Measurements from ENCODE around the gene SLC35G6.
"Not testable (repeated sequence)": the region's sequence is repeated elsewhere in the genome, so short reads cannot be mapped to it uniquely, and the experiment has no call there.

SLC35G6 gene

DNA sequence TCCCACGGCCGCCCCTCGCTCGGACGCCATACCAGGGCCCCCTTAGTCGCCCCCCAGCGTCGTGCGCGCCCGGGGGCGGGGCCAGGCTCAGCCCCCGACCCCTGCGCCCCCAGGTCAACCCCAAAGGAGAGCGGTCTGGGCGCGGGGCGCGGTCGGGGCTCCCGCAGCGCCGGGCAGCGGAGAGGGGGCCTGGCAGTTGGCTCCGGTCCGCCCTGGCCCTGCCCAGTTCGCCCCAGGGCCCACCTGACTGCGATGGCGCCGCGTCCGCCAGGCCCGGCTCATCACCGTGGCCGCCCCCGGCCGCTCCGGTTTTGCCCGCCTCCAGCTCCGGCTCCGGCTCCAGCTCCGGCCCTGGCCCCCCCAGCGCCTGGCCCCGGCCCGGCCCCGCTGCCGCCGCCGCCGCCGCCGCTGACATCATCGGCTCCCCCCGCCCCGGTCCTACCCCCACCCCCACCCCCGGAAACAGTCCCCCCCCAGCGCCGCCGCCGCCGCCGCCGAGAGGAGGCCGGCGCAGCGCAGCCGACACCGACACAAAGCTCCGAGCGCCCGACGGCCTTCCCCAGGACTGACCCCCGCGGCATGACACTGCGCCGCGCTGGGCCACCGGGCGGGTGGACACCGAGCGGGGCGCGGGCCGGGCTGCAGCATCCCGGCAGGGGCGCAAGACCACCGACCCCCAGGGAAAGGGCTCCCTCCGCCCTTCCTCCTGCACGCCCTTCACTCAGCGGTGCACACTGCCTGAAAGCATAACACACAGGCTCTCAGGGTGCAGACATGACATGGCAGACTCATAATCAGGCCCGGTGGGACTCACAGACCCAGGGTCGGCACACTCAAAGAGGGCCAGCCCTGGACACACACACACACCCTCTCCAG is 1.8 kb upstream of the SLC35G6 start, which contains the start of gene ZBTB4:
Gene ZBTB4 (minus strand): TSS at position 419 of the 876 bp plus-strand sequence. CDS start 12,830 bp downstream, outside the sequence.
- DNase-seq (ENCODE audit: low read depth) = no peak

DNA sequence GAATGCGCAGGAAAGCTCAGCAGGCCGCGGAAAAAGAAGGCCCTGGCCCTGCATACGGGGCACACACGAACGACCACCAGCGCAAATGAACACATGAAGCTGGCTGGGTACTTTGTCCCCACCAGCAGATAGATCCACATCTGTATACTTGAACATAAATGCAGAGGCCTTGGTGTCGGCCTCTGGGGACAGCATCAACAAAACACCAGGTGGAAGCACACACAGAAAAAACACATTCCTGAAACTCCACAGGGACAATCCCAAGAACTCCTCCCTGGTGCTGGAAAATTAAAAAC is 1.2 kb upstream of the SLC35G6 start:
- DNase-seq (ENCODE audit: low read depth) = no peak

DNA sequence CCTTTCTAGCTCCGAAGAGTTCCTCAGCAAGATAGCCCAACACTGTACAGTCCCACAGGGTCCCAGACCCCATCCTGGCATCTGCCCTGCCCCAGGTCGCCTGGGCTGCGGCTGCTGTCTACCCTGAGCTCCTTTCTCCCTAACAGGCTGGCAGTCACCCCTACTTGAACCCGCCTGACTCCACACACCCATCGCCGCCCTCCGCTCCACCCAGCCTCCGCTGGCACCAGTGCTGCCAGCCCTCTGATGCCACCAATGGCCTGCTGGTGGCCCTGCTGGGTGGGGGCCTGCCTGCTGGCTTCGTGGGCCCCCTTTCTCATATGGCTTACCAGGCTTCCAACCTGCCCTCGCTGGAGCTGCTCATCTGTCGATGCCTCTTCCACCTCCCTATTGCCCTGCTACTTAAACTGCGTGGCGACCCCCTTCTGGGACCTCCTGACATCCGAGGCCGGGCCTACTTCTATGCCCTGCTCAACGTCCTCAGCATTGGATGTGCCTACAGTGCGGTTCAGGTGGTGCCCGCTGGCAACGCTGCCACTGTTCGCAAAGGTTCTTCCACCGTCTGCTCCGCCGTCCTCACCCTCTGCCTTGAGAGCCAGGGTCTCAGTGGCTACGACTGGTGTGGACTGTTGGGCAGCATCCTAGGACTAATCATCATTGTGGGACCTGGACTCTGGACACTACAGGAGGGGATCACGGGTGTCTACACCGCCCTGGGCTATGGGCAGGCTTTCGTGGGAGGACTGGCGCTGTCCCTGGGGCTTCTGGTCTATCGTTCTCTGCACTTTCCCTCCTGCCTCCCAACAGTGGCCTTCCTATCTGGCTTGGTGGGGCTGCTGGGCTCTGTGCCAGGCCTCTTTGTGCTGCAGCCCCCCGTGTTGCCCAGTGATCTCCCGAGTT is 846 bp downstream of the SLC35G6 start:
- not testable (repeated sequence) for DNase-seq (ENCODE audit: low read depth)

DNA sequence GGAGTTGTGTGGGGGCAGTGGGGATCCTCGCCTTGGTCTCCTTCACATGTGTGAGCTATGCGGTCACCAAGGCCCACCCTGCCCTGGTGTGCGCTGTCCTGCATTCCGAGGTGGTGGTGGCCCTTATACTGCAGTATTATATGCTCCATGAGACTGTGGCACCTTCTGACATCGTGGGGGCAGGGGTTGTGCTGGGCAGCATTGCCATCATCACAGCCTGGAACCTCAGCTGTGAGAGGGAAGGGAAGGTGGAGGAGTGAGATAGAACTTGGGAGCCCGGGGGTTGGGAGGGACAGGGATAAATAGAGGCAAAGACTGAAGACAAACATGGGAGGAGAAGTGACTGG is 1.5 kb downstream of the SLC35G6 start:
- not testable (repeated sequence) for DNase-seq (ENCODE audit: low read depth)

DNA sequence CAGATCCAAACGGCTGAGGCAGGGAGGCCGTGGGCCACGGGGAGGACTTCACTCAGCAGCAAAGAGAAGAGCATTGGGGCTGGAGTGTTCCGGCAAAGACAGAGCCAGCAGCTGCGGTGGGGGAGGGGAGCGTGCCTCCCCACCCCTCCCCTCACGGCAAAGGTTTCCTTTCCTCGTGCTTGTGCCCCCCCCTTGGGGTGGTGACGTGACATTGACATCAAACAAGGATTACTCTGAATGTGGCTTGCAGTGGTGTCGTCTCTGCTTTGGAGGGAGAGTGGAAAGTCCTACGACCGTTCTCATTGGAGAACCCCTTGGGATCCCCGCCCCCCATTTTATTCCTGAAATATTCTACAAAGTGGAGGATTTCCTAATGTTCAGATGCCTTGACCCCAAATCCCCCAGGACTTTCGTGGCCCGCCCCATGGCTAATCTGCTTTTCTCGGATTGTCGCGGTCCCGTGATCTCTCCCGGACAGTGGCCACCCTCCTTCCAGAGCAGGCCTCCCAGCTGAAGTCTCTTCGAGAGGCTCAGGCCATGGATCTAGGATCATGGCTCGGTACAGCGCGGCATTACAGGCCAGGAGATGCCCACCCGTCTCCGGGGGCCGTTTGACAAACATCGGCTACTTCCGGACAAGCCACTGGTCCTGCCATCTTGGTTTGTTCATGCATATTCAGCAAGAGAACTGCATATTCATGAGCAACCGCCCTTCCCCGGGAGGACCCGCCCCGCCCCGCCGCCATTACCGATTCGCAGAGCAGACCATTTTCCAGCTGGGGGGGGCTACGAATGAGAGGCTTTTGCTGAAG is 2.2 kb downstream of the SLC35G6 start:
- peak; percentile 80 for DNase-seq (ENCODE audit: low read depth)

DNA sequence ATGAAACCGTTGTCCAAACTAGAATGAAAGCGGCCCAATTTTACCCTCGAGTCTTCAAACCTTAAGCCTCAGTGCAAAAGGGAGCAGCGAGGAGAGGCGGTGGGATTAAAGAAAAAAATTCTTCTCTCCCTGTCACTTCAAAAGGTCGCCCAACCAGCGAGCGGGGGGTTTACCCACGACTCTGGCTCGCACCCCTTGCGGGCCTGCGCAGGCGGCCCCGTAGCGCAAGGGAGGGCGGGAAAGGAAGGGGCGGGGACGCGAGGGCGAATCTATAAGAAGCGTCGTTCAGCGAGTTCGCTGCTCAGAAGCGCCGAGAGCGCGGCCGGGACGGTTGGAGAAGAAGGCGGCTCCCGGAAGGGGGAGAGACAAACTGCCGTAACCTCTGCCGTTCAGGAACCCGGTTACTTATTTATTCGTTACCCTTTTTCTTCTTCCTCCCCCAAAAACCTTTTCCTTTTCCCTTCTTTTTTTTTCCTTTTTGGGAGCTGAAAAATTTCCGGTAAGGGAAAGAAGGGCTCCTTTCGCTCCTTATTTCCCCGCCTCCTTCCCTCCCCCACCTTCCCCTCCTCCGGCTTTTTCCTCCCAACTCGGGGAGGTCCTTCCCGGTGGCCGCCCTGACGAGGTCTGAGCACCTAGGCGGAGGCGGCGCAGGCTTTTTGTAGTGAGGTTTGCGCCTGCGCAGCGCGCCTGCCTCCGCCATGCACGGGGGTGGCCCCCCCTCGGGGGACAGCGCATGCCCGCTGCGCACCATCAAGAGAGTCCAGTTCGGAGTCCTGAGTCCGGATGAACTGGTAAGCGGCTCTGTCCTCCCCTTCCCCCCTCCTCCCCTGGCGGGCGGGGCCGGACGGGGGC is 3.0 kb downstream of the SLC35G6 start, which contains the start of gene POLR2A:
Gene POLR2A (plus strand): TSS at position 300 of the 852 bp plus-strand sequence.
- peak; percentile 95 for DNase-seq (ENCODE audit: low read depth)

DNA sequence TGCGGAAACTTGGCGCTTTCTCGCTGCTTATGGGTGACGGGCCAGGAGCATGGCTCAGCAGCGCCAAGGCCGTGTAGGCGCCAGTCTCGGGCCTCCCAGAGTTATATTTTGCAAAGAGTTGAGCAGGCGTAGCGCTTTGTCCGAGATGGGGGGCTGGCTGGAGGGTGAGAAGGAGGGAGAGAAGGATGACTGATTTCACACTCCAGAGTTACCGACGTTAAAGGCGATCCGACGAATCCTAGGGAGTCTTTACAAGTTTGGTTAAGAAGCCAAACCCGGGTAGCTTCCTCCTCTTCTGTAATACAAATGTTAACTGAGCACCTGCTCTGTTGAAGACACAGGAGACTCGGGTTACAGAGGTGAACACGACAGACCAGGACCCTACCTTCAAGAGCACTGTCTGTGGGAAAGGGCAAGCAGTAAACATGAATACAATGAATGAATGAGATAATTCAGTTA is 3.7 kb downstream of the SLC35G6 start:
- no peak for DNase-seq (ENCODE audit: low read depth)

DNA sequence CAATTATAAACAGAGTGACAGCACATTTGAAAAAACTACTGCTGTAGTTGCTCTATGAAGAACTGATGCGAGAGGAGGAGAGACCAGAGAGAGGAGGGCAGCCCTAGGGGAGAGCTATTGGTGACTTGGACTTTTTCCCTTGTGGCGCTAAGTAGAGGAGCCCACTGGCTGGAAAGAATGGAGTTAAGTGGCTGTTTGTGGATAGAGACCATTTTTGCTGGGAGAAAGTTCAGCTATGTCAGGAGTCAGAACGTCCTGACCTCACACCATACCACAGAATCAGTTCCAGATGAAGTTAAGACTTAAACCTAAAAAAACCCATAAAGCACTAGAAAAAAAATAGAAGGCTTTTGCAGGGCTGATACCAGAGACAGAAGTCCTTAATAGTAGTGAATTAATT is 4.9 kb downstream of the SLC35G6 start:
- DNase-seq (ENCODE audit: low read depth) = no peak

DNA sequence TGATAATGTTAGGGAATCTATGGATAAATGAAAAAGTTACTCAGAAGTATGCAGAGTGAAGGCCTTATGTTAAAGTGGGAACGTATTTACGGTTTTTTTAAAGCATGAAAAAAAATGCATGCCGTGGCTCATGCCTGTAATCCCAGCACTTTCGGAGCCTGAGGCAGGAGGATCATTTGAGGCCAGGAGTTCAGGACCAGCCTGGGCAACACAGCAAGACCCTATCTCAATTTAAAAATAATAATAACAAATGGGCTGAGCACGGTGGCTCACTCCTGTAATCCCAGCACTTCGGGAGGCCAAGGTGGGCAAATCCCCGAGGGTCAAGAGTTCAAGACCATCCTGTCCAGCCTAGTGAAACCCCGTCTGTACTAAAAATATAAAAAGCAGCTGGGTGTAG is 8.9 kb downstream of the SLC35G6 start:
- DNase-seq (ENCODE audit: low read depth) = no peak

DNA sequence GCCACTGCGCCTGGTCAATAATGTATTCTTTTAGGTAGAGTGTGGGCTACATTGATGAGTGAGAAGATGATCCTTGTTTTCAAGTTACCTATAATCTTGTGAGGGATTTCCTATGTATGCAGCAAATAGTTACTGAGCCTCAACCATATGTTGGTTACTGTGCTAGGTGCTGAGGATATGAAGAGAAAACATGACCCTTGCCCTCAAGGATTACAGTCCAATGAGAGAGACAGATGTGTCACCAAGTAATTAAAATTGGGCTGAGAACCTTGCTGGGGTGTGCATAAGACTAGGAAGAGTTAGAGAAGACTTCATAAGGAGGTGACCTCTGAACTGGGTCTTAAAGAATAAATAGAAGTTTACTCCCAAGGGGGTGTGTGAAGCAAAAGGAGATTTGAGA is 10.3 kb downstream of the SLC35G6 start:
- DNase-seq (ENCODE audit: low read depth) = no peak

DNA sequence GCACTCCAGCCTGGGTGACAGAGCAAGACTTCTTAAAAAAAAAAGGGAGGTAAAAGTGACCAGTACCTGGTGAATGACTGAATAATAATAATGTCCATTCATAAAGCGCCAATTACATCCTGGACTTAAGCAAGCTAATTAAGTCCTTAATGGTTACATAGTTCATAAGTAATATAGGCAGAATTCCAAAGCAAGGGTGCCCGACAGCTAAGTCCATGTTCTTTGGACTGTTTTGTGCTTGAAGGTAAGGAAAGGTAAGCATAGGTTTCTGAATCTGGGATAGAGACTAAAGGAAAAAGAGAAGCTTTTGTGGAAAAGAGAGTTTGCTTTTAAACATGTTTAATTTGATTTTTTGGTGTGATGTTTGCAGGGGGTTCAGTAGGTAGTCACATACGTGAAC is 12.7 kb downstream of the SLC35G6 start:
- DNase-seq (ENCODE audit: low read depth) = no peak

DNA sequence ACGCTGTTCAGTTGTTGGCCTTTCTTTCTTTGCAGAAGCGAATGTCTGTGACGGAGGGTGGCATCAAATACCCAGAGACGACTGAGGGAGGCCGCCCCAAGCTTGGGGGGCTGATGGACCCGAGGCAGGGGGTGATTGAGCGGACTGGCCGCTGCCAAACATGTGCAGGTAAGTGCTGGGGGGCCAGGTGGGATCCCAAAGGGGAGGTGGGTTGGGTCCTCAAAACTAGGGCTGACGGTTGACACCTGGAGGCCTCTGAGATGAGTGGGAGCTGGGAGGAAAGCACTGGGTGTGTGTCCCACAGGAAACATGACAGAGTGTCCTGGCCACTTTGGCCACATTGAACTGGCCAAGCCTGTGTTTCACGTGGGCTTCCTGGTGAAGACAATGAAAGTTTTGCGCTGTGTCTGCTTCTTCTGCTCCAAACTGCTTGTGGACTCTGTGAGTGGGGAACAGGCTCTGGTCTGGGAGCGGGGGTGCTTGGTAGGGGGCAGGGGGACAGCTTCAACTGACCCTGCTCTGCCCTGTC is 14.7 kb downstream of the SLC35G6 start:
- no peak for DNase-seq (ENCODE audit: low read depth)

DNA sequence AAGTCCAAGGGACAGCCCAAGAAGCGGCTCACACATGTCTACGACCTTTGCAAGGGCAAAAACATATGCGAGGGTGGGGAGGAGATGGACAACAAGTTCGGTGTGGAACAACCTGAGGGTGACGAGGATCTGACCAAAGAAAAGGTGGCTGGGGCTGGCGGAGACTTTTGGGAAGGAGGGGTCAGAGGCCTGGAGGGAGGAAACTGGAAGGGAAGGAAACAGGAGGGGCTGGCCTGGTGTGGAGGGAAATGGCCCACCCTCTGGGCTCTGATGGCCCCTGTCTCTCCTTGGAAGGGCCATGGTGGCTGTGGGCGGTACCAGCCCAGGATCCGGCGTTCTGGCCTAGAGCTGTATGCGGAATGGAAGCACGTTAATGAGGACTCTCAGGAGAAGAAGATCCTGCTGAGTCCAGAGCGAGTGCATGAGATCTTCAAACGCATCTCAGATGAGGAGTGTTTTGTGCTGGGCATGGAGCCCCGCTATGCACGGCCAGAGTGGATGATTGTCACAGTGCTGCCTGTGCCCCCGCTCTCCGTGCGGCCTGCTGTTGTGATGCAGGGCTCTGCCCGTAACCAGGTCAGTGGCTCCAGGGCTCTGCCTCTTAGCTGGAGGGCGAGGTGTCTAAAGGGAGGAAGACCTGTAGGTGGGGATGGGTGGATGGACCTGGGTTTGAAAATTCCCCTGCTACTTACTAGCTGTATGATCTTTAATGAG is 15.4 kb downstream of the SLC35G6 start:
- no peak for DNase-seq (ENCODE audit: low read depth)

DNA sequence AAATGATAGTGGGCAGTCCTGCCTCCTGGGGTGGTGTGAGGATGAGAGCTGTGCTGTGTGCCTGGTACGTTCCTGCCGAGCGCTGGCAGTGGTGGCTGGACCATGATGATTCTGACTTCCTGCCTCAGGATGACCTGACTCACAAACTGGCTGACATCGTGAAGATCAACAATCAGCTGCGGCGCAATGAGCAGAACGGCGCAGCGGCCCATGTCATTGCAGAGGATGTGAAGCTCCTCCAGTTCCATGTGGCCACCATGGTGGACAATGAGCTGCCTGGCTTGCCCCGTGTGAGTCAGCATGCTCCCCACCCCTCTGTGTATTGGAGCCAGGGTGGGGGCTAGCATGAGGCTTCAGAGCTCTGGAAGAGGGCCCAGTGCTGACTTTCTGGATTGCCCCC is 16.0 kb downstream of the SLC35G6 start:
- no peak for DNase-seq (ENCODE audit: low read depth)

DNA sequence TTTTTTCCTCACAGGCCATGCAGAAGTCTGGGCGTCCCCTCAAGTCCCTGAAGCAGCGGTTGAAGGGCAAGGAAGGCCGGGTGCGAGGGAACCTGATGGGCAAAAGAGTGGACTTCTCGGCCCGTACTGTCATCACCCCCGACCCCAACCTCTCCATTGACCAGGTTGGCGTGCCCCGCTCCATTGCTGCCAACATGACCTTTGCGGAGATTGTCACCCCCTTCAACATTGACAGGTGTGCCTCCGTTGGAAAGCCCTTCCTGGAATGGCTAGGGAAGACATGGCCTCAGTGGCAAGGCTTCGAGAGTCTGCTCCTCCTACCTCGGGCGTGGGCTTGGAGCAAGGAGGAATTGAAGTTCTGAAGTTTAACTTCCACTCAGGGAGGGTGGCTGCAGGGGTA is 16.4 kb downstream of the SLC35G6 start:
- DNase-seq (ENCODE audit: low read depth) = no peak

DNA sequence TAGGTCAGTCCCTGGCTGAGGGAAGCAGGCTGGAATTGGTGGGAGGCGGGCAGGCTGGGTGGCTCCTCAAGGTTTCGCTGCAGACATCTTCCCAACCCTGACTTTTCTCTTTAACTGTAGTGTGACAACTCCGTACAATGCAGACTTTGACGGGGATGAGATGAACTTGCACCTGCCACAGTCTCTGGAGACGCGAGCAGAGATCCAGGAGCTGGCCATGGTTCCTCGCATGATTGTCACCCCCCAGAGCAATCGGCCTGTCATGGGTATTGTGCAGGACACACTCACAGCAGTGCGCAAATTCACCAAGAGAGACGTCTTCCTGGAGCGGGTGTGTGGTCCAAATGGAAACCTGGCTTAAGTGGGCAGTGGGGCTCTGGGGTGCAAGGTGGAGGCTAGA is 17.9 kb downstream of the SLC35G6 start:
- no peak for DNase-seq (ENCODE audit: low read depth)

DNA sequence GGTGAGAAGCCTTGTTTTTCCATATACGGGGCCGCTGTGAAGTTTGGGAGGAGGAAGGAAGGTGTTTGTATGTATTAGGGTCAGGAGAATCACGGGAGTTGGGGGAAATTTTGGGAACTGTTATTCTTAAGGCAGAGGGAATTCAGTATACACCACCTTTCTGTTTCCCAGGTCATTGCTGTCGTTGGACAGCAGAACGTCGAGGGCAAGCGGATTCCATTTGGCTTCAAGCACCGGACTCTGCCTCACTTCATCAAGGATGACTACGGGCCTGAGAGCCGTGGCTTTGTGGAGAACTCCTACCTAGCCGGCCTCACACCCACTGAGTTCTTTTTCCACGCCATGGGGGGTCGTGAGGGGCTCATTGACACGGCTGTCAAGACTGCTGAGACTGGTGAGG is 20.5 kb downstream of the SLC35G6 start:
- no peak for DNase-seq (ENCODE audit: low read depth)

DNA sequence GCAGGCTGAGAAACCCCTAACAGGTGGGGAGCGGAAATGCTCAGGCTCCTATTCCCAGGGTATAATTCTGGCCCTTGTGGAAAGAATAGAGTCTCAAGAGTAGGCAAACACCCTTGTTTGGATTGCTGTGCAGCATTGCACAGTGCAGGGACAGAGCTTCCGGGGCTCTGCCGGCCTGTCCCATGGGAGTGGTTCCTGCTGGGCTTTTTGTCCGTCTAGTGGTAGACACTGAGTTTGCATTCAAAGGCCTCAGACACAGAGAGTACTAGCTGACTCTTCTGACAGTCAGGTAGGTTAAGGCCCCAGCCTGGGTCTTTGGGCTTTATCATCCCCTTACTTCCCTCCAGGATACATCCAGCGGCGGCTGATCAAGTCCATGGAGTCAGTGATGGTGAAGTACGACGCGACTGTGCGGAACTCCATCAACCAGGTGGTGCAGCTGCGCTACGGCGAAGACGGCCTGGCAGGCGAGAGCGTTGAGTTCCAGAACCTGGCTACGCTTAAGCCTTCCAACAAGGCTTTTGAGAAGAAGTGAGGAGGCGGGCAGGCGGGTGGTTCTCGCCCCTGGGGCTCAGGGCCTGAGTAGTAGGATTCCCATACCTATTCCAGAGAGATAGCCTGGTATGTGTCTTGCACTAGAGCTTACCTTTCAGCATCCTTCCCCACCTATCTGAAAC is 21.1 kb downstream of the SLC35G6 start:
- no peak for DNase-seq (ENCODE audit: low read depth)

DNA sequence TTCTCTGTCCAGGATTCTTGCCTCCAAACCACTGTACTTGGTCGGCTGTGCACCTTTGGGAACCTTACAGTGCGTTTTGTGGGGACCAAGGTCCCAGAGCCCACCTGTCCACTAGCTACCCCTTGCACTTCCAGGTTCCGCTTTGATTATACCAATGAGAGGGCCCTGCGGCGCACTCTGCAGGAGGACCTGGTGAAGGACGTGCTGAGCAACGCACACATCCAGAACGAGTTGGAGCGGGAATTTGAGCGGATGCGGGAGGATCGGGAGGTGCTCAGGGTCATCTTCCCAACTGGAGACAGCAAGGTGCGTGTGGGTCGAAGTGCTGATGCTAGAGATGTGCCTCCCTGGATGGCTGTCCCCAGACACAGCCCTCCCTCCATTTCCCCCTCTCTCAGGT is 21.7 kb downstream of the SLC35G6 start:
- no peak for DNase-seq (ENCODE audit: low read depth)

DNA sequence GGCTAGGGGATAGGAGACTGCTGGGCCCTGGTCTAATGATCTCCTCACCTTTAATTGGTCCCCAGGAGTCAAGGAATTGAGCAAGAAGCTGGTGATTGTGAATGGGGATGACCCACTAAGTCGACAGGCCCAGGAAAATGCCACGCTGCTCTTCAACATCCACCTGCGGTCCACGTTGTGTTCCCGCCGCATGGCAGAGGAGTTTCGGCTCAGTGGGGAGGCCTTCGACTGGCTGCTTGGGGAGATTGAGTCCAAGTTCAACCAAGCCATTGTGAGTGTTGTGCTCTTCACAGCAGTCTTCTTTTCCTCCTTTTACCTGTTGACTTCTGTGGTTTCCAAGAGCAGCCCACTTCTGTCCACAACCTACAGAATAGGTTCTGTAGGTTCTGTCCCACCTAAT is 22.3 kb downstream of the SLC35G6 start:
- no peak for DNase-seq (ENCODE audit: low read depth)

All from stimulated activated CD8-positive, alpha-beta memory T cell treated with anti-CD3 and anti-CD28 coated beads, Interleukin-7, amount 100 ng/mL, for 24 hours (primary cell).